ENCODE measurements around the gene SNPH.

The SNPH gene

DNA sequence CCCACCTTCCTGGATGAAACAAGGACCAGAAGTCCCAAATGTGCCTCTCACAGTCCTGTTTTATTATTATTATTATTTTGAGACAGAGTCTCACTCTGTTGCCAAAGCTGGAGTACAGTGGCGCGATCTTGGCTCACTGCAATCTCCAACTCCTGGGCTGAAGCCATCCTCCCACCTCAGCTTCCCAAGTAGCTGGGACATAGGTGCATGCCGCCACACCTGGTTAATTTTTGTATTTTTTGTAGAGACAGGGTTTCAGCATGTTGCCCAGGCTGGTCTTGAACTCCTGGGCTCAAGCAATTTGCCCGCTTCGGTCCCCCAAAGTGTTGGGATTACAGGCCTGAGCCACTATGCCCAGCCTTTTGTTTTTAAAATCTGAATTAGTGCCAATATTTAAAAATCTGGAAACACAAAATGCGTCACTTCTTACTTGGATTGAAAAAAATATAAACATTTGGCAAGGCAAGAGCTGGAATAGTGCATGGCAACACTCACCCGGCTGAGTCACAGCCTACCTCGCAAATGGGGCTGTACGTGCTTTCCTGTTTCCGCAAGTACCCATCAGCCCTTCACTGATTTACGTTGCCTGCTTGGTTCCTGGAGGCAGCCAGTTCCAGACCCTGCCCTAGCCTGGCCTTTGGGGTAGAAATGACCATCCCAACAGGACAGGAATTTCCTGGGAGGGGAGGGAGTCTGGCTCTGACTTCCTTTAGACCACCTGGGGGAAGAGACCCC is 56.6 kb downstream of the SNPH start:
- POLR2A ChIA-PET: no interaction called here
- no peak overlapping the region for H3K27ac ChIP-seq (ENCODE audit: extremely low read depth, low read depth, low read length)
- CTCF ChIA-PET: interaction anchor here (1.0 to 3.6 kb wide), 4 partner anchors 8 to 181 kb away, joined by 4 to 14 read pairs (median 4); no protein-coding TSS in a partner anchor
- peaks cover 0 to 13% of the 10 kb centered on the region in 2 experiments; a peak in 1 of 3 replicates for H3K36me3 ChIP-seq (ENCODE audit: control insufficient read depth in 2 of 2, insufficient read depth in 1 of 2, low read length in 2 of 2)
- TF ChIP-seq ZNF792 (tag by site-specific recombination; IDR thresholded peaks at IDR 0.05) (no peak), ZNF324 (tag by site-specific recombination; IDR thresholded peaks at IDR 0.05) (no peak), ZEB2 (tag by site-specific recombination; IDR thresholded peaks at IDR 0.05) (no peak), KLF16 (tag by site-specific recombination; IDR thresholded peaks at IDR 0.05) (no peak), ZNF416 (tag by site-specific recombination; IDR thresholded peaks at IDR 0.05) (no peak), ZNF670 (tag by site-specific recombination; IDR thresholded peaks at IDR 0.05; ENCODE audit: low read depth) (no peak)
- TF ChIP-seq, protein P1, sequence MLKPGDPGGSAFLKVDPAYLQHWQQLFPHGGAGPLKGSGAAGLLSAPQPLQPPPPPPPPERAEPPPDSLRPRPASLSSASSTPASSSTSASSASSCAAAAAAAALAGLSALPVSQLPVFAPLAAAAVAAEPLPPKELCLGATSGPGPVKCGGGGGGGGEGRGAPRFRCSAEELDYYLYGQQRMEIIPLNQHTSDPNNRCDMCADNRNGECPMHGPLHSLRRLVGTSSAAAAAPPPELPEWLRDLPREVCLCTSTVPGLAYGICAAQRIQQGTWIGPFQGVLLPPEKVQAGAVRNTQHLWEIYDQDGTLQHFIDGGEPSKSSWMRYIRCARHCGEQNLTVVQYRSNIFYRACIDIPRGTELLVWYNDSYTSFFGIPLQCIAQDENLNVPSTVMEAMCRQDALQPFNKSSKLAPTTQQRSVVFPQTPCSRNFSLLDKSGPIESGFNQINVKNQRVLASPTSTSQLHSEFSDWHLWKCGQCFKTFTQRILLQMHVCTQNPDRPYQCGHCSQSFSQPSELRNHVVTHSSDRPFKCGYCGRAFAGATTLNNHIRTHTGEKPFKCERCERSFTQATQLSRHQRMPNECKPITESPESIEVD (tag by site-specific recombination; IDR thresholded peaks at IDR 0.05): no peak
- H3K4me1 ChIP-seq (ENCODE audit: control insufficient read depth, insufficient read depth, low read length): peaks cover 12% of the 10 kb centered on the region
- no peak overlapping the region for H3K4me3 ChIP-seq (ENCODE audit: low read depth, low read length)
- H3K9me3 ChIP-seq (ENCODE audit: control insufficient read depth, insufficient read depth, low read depth, low read length): no peaks in the 10 kb centered on the region

DNA sequence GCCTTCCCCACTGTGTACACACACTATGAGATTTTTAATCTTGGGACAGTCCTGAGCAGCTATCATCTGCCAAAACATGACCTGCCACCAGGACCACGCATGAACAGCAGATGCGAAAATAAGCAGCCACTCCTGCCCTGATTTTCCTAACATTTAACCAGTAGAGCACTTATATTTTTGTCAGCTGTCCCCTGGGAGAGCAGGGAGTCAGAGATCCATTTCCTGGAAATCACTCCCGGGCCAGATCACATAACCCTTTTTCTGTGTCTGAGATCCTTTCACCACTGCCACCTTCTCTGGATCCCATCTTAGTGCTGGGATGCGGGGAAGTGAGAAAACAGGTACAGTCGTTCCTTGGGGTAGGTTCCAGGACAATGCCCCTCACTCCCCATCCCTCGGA is 57.2 kb downstream of the SNPH start:
- CTCF ChIA-PET: interaction anchor here (1.0 to 3.6 kb wide), 4 partner anchors 8 to 181 kb away, joined by 4 to 14 read pairs (median 4); no protein-coding TSS in a partner anchor
- Histone ChIP-seq H3K4me1 (ENCODE audit: control insufficient read depth, insufficient read depth, low read length) (peaks cover 12% of the 10 kb centered on the region), H3K27ac (ENCODE audit: extremely low read depth, low read depth, low read length) (no peak overlapping the region), H3K4me3 (ENCODE audit: low read depth, low read length) (no peak overlapping the region), H3K36me3 (ENCODE audit: control insufficient read depth in 2 of 2, insufficient read depth in 1 of 2, low read length in 2 of 2) (peaks cover 0 to 14% of the 10 kb centered on the region in 2 experiments; a peak in 2 of 3 replicates), H3K9me3 (ENCODE audit: control insufficient read depth, insufficient read depth, low read depth, low read length) (no peaks in the 10 kb centered on the region)
- TF ChIP-seq, protein P2, sequence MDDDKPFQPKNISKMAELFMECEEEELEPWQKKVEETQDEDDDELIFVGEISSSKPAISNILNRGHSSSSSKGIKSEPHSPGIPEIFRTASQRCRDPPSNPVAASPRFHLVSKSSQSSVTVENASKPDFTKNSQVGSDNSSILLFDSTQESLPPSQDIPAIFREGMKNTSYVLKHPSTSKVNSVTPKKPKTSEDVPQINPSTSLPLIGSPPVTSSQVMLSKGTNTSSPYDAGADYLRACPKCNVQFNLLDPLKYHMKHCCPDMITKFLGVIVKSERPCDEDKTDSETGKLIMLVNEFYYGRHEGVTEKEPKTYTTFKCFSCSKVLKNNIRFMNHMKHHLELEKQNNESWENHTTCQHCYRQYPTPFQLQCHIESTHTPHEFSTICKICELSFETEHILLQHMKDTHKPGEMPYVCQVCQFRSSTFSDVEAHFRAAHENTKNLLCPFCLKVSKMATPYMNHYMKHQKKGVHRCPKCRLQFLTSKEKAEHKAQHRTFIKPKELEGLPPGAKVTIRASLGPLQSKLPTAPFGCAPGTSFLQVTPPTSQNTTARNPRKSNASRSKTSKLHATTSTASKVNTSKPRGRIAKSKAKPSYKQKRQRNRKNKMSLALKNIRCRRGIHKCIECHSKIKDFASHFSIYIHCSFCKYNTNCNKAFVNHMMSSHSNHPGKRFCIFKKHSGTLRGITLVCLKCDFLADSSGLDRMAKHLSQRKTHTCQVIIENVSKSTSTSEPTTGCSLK (tag by site-specific recombination; IDR thresholded peaks at IDR 0.05): no peak
- no peak for TF ChIP-seq ZFP69B (tag by site-specific recombination; IDR thresholded peaks at IDR 0.05)
- no peak for TF ChIP-seq ZNF776 (tag by site-specific recombination; IDR thresholded peaks at IDR 0.05; ENCODE audit: borderline replicate concordance)
- no peak for TF ChIP-seq ZNF174 (tag by site-specific recombination; IDR thresholded peaks at IDR 0.05)
- no peak for TF ChIP-seq ZNF76 (tag by site-specific recombination; IDR thresholded peaks at IDR 0.05; ENCODE audit: borderline replicate concordance, low read depth)
- TF ChIP-seq ZNF747 (tag by site-specific recombination; IDR thresholded peaks at IDR 0.05): no peak
- no peak for TF ChIP-seq OVOL3 (tag by site-specific recombination; IDR thresholded peaks at IDR 0.05)
- TF ChIP-seq KLF8 (tag by site-specific recombination; IDR thresholded peaks at IDR 0.05): no peak
- TF ChIP-seq, protein P3, sequence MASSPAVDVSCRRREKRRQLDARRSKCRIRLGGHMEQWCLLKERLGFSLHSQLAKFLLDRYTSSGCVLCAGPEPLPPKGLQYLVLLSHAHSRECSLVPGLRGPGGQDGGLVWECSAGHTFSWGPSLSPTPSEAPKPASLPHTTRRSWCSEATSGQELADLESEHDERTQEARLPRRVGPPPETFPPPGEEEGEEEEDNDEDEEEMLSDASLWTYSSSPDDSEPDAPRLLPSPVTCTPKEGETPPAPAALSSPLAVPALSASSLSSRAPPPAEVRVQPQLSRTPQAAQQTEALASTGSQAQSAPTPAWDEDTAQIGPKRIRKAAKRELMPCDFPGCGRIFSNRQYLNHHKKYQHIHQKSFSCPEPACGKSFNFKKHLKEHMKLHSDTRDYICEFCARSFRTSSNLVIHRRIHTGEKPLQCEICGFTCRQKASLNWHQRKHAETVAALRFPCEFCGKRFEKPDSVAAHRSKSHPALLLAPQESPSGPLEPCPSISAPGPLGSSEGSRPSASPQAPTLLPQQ (tag by site-specific recombination; IDR thresholded peaks at IDR 0.05): no peak
- TF ChIP-seq, protein P4, sequence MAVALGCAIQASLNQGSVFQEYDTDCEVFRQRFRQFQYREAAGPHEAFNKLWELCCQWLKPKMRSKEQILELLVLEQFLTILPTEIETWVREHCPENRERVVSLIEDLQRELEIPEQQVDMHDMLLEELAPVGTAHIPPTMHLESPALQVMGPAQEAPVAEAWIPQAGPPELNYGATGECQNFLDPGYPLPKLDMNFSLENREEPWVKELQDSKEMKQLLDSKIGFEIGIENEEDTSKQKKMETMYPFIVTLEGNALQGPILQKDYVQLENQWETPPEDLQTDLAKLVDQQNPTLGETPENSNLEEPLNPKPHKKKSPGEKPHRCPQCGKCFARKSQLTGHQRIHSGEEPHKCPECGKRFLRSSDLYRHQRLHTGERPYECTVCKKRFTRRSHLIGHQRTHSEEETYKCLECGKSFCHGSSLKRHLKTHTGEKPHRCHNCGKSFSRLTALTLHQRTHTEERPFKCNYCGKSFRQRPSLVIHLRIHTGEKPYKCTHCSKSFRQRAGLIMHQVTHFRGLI (tag by site-specific recombination; IDR thresholded peaks at IDR 0.05): no peak
- no peak for TF ChIP-seq ZBTB17 (tag by site-specific recombination; IDR thresholded peaks at IDR 0.05)
- TF ChIP-seq, protein P5, sequence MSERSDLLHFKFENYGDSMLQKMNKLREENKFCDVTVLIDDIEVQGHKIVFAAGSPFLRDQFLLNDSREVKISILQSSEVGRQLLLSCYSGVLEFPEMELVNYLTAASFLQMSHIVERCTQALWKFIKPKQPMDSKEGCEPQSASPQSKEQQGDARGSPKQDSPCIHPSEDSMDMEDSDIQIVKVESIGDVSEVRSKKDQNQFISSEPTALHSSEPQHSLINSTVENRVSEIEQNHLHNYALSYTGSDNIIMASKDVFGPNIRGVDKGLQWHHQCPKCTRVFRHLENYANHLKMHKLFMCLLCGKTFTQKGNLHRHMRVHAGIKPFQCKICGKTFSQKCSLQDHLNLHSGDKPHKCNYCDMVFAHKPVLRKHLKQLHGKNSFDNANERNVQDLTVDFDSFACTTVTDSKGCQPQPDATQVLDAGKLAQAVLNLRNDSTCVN (tag by site-specific recombination; optimal IDR thresholded peaks at IDR 0.05): no peak
- TF ChIP-seq ZNF600 (tag by site-specific recombination; IDR thresholded peaks at IDR 0.05): no peak
- TF ChIP-seq KLF1 (tag by site-specific recombination; IDR thresholded peaks at IDR 0.05): no peak
- no peak for TF ChIP-seq GFI1B (tag by site-specific recombination; IDR thresholded peaks at IDR 0.05)
- TF ChIP-seq, protein P6, sequence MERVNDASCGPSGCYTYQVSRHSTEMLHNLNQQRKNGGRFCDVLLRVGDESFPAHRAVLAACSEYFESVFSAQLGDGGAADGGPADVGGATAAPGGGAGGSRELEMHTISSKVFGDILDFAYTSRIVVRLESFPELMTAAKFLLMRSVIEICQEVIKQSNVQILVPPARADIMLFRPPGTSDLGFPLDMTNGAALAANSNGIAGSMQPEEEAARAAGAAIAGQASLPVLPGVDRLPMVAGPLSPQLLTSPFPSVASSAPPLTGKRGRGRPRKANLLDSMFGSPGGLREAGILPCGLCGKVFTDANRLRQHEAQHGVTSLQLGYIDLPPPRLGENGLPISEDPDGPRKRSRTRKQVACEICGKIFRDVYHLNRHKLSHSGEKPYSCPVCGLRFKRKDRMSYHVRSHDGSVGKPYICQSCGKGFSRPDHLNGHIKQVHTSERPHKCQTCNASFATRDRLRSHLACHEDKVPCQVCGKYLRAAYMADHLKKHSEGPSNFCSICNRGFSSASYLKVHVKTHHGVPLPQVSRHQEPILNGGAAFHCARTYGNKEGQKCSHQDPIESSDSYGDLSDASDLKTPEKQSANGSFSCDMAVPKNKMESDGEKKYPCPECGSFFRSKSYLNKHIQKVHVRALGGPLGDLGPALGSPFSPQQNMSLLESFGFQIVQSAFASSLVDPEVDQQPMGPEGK (tag by site-specific recombination; IDR thresholded peaks at IDR 0.05): no peak
- no peak for TF ChIP-seq ZNF140 (tag by site-specific recombination; IDR thresholded peaks at IDR 0.05)
- POLR2A ChIA-PET: no interaction called here
